Activated CD8-positive, alpha-beta memory T cell treated with anti-CD3 and anti-CD28 coated beads, Interleukin-2, amount 10 ng/mL, durations not matched to agents 7 days and 5 days (primary cell): ENCODE data around the gene BRI3BP. TPM values are rescaled to one million over a fixed set of nuclear protein-coding genes. Genes with fewer than 3 reads are reported as not detected.
"Not testable (repeated sequence)": the region's sequence is repeated elsewhere in the genome, so short reads cannot be mapped to it uniquely, and the experiment has no call there.

Experiments
- ATAC-seq: fragments of 150-1000 bp; cut with Tn5 transposase; one replicate; pipeline ENCODE4 v1.10.0; 2021; ENCODE audit warnings: moderate library complexity
- CTCF ChIA-PET: fragments of 350-600 bp; sonication (Branson Sonifier 250); formaldehyde crosslinking; loops from one replicate; lab custom pipeline; 2021; ENCODE audit warnings: antibody characterized with exemption; lab: Charles Lee
- DNase-seq: peaks from one replicate; pipeline ENCODE4 v3.0.0-alpha.2; 2020
- H3K27ac Mint-ChIP-seq: one replicate; pipeline ENCODE4 v1.8.0; 2021; ENCODE audit warnings: mild to moderate bottlenecking, mixed read lengths
- H3K27me3 Mint-ChIP-seq: one replicate; pipeline ENCODE4 v1.8.0; 2021; ENCODE audit warnings: mixed read lengths
- H3K36me3 Mint-ChIP-seq: one replicate; pipeline ENCODE4 v1.8.0; 2021; ENCODE audit warnings: mild to moderate bottlenecking, mixed read lengths
- H3K4me1 Mint-ChIP-seq: one replicate; pipeline ENCODE4 v1.8.0; 2021; ENCODE audit warnings: mixed read lengths
- H3K4me3 Mint-ChIP-seq: one replicate; pipeline ENCODE4 v1.8.0; 2021; ENCODE audit warnings: mild to moderate bottlenecking, moderate library complexity, mixed read lengths
- H3K9me3 Mint-ChIP-seq: one replicate; pipeline ENCODE4 v1.8.0; 2022; ENCODE audit warnings: low read depth, mixed read lengths
- total RNA-seq, 2 experiments: library from RNA; stranded (reverse); gene quantifications; one replicate each; pipeline ENCODE4 v1.2.3, GENCODE V29; 2021

The BRI3BP gene
- total RNA-seq, 2 experiments from 2014 or later = 21.9 to 25.8 TPM

GRCh38 chr12:125018356-125018755 is 24.9 kb downstream of the BRI3BP start:
- no peak overlapping the region for H3K27ac Mint-ChIP-seq
- no peaks in the 10 kb centered on the region for H3K4me1 Mint-ChIP-seq
- CTCF ChIA-PET = no interaction called here
- H3K9me3 Mint-ChIP-seq = no peaks in the 10 kb centered on the region
- H3K36me3 Mint-ChIP-seq = peaks cover 43% of the 10 kb centered on the region
- no peak for ATAC-seq
- H3K4me3 Mint-ChIP-seq = no peak overlapping the region
- no peak for DNase-seq
- H3K27me3 Mint-ChIP-seq = no peaks in the 10 kb centered on the region

DNA sequence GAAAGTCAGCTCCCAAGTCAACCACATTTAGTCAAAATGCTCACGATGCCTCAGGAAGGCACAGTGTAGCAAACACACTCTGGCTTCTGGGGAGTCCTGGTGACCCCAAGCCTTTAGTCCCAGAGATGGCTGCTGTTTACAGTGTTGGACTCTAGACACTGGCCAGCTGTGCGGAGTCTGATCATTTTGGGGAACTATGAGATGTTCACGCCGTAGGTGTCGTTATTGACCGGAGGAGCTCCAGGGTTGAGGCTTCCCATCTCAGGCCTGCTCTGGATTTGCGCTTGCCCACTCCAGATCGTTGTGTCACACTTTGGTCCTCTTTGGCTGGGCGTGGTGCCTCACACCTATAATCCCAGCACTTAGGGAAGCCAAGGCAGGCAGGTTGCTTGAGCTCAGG is 27.7 kb downstream of the BRI3BP start:
- no peaks in the 10 kb centered on the region for H3K4me1 Mint-ChIP-seq
- ATAC-seq (no peak), DNase-seq (no peak)
- H3K36me3 Mint-ChIP-seq = peaks cover 44% of the 10 kb centered on the region
- H3K27me3 Mint-ChIP-seq = no peaks in the 10 kb centered on the region
- H3K9me3 Mint-ChIP-seq = no peaks in the 10 kb centered on the region
- no peak overlapping the region for H3K27ac Mint-ChIP-seq
- CTCF ChIA-PET = no interaction called here
- H3K4me3 Mint-ChIP-seq = no peak overlapping the region

- no peak overlapping the region for H3K4me3 Mint-ChIP-seq
These were observed 28.3 kb downstream of the BRI3BP start for GRCh38 chr12:125021771-125022170.

DNA sequence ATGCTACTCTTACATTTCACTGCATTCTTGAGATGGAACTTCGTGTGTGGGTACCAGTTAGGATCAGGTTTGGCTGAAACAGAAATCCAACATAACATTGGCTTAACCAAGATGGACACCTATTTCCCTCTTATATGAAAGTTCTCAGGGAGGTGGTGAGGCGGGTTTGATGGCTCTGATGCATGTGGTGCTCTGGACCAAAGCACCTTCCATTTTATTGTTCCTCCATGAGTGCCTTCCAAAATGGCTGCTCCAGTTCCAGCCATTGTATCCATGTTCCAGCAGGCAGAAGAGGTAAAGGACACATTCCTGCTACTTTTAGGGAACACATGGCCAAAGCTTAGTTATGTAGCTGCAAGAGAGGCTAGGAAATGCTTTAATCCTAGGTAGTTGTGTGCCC is 29.6 kb downstream of the BRI3BP start:
- H3K4me1 Mint-ChIP-seq = no peaks in the 10 kb centered on the region
- no peaks in the 10 kb centered on the region for H3K27me3 Mint-ChIP-seq
- H3K36me3 Mint-ChIP-seq = peaks cover 44% of the 10 kb centered on the region
- no peak overlapping the region for H3K4me3 Mint-ChIP-seq
- DNase-seq (no peak), ATAC-seq (no peak)
- H3K27ac Mint-ChIP-seq = no peak overlapping the region
- CTCF ChIA-PET = no interaction called here
- no peaks in the 10 kb centered on the region for H3K9me3 Mint-ChIP-seq

More at GRCh38 chr12:125021771-125022170, 28.3 kb downstream of the BRI3BP start:
- no peak for DNase-seq
- H3K36me3 Mint-ChIP-seq = peaks cover 44% of the 10 kb centered on the region
- CTCF ChIA-PET = no interaction called here
- H3K4me1 Mint-ChIP-seq = no peaks in the 10 kb centered on the region
- no peaks in the 10 kb centered on the region for H3K9me3 Mint-ChIP-seq
- no peak for ATAC-seq
- no peak overlapping the region for H3K27ac Mint-ChIP-seq
- no peaks in the 10 kb centered on the region for H3K27me3 Mint-ChIP-seq

GRCh38 chr12:125024949-125025563 is 31.6 kb downstream of the BRI3BP start:
- DNase-seq = no peak
- no peaks in the 10 kb centered on the region for H3K27me3 Mint-ChIP-seq
- H3K36me3 Mint-ChIP-seq = peaks cover 36% of the 10 kb centered on the region
- no peaks in the 10 kb centered on the region for H3K4me1 Mint-ChIP-seq
- CTCF ChIA-PET = no interaction called here
- H3K4me3 Mint-ChIP-seq = no peak overlapping the region
- no peaks in the 10 kb centered on the region for H3K9me3 Mint-ChIP-seq
- ATAC-seq = no peak
- H3K27ac Mint-ChIP-seq = no peak overlapping the region

- no peaks in the 10 kb centered on the region for H3K9me3 Mint-ChIP-seq
- DNase-seq (no peak), ATAC-seq (no peak)
- H3K36me3 Mint-ChIP-seq = peaks cover 35% of the 10 kb centered on the region
- H3K27ac Mint-ChIP-seq = no peak overlapping the region
- CTCF ChIA-PET = no interaction called here
- H3K4me1 Mint-ChIP-seq = no peaks in the 10 kb centered on the region
- no peak overlapping the region for H3K4me3 Mint-ChIP-seq
- no peaks in the 10 kb centered on the region for H3K27me3 Mint-ChIP-seq
These were observed 32.3 kb downstream of the BRI3BP start for GRCh38 chr12:125025606-125026235.

GRCh38 chr12:125028106-125028505 is 34.7 kb downstream of the BRI3BP start:
- ATAC-seq (no peak), DNase-seq (no peak)
- no peaks in the 10 kb centered on the region for H3K27me3 Mint-ChIP-seq
- peaks cover 22% of the 10 kb centered on the region for H3K36me3 Mint-ChIP-seq
- H3K27ac Mint-ChIP-seq = no peak overlapping the region
- no peaks in the 10 kb centered on the region for H3K4me1 Mint-ChIP-seq
- H3K4me3 Mint-ChIP-seq = no peak overlapping the region
- CTCF ChIA-PET = no interaction called here
- H3K9me3 Mint-ChIP-seq = no peaks in the 10 kb centered on the region

GRCh38 chr12:125029761-125030358 is 36.4 kb downstream of the BRI3BP start:
- CTCF ChIA-PET = interaction anchor here (0.7 kb wide), 1 partner anchor 816 kb away, joined by 3 read pairs; no protein-coding TSS in a partner anchor

DNA sequence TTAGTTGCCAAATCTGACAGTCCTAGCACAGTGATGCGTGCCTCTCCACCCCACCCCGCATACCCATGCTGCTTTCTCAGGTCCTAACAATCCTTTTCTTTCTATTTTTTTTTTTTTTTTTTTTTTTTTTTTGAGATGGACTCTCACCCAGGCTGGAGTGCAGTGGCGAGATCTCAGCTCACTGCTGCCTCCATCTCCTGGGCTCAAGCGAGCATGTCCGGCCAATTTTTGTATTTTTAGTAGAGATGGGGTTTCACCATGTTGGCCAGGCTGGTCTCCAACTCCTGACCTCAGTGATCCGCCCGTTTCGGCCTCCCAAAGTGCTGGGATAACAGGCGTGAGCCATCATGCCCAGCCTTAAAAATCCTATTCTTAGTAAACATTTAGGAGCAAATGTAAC is 38.0 kb downstream of the BRI3BP start:
- H3K27ac Mint-ChIP-seq, CTCF ChIA-PET, H3K4me1 Mint-ChIP-seq, H3K27me3 Mint-ChIP-seq, DNase-seq, H3K9me3 Mint-ChIP-seq, H3K4me3 Mint-ChIP-seq, ATAC-seq: not testable (repeated sequence)
- peaks cover 13% of the 10 kb centered on the region for H3K36me3 Mint-ChIP-seq

More at GRCh38 chr12:125029761-125030358, 36.4 kb downstream of the BRI3BP start:
- H3K4me3 Mint-ChIP-seq = no peak overlapping the region
- H3K27ac Mint-ChIP-seq = no peak overlapping the region
- no peaks in the 10 kb centered on the region for H3K4me1 Mint-ChIP-seq
- H3K9me3 Mint-ChIP-seq = peaks cover under 1% of the 10 kb centered on the region
- no peaks in the 10 kb centered on the region for H3K27me3 Mint-ChIP-seq
- ATAC-seq (no peak), DNase-seq (no peak)
- H3K36me3 Mint-ChIP-seq = peaks cover 19% of the 10 kb centered on the region

DNA sequence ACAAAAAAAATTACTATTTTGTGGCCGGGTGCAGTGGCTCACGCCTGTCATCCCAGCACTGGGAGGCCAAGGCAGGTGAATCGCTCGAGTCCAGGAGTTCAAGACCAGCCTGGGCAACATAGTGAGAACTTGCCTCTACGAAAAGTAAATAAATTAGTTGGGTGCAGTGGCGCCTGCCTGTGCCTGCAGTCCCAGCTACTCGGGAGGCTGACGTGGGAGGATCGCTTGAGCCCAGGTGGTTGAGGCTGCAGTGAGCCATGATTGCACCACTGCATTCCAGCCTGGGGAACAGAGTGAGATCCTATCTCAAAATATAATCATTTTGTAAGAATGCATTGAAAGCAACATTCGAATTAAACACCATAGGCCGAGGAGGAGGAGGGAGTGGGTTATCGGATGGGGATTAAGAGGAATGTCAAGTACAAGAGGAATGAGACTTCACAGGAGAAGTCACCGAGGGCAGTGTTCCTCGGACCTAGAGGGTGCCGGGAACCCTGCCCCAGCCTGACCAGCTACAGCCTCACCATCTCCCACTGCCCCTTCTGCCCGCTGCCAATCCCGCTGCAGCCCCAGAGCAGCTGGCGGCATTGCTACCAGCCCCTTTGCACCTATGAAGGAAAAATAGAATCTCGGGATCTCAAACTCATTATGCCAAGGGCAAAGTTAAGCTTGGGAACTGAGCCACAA is 39.2 kb downstream of the BRI3BP start:
- H3K4me3 Mint-ChIP-seq = no peak overlapping the region
- no peak for ATAC-seq
- peaks cover 11% of the 10 kb centered on the region for H3K36me3 Mint-ChIP-seq
- H3K4me1 Mint-ChIP-seq = no peaks in the 10 kb centered on the region
- no peak overlapping the region for H3K27ac Mint-ChIP-seq
- CTCF ChIA-PET = no interaction called here
- no peaks in the 10 kb centered on the region for H3K27me3 Mint-ChIP-seq
- no peak for DNase-seq
- H3K9me3 Mint-ChIP-seq = peaks cover 3% of the 10 kb centered on the region

- Mint-ChIP-seq H3K4me1 (no peaks in the 10 kb centered on the region), H3K27me3 (no peaks in the 10 kb centered on the region), H3K4me3 (no peak overlapping the region), H3K27ac (no peak overlapping the region), H3K36me3 (peaks cover 9% of the 10 kb centered on the region), H3K9me3 (peaks cover 3% of the 10 kb centered on the region)
- CTCF ChIA-PET = no interaction called here
- DNase-seq = no peak
- no peak for ATAC-seq
These were observed 39.8 kb downstream of the BRI3BP start for GRCh38 chr12:125033288-125033687.

DNA sequence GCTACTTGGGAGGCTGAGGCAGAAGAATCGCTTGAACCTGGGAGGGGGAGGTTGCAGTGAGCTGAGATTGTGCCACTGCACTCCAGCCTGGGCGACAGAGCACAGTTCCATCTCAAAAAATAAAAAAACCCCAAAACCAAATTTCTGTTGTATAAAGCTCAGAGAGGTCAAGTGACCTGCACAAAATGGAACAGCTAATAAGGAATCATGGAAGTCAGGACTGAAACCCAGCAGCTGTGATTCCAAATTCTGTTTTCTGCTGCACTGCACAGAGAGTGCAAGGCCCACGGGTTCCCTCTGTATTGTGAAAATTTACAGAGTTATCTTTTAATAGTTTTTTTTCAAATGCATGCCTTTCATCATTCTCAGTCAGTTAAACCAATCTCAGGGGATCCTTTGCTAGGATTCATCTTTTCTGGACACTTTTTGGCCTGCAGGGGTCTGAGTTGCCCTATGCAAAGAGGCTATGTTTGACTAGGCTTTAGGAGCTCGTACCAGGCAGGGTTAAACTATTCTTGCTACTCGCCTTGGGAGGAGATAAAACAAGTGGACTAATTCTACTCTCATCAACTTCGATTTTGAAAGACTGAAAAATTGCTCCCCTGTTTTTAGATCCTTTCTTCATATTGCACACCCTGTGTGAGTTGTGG is 45.7 kb downstream of the BRI3BP start:
- no peaks in the 10 kb centered on the region for H3K4me1 Mint-ChIP-seq
- DNase-seq = no peak
- H3K27ac Mint-ChIP-seq = no peak overlapping the region
- H3K9me3 Mint-ChIP-seq = peaks cover 3% of the 10 kb centered on the region
- H3K36me3 Mint-ChIP-seq = peaks cover 3% of the 10 kb centered on the region
- no peaks in the 10 kb centered on the region for H3K27me3 Mint-ChIP-seq
- CTCF ChIA-PET = no interaction called here
- no peak for ATAC-seq
- no peak overlapping the region for H3K4me3 Mint-ChIP-seq

GRCh38 chr12:125049093-125049458 is 55.6 kb downstream of the BRI3BP start:
- peak overlapping the region; percentile 78 for H3K27ac Mint-ChIP-seq
- peak overlapping the region; percentile 78 for H3K4me3 Mint-ChIP-seq
- H3K4me1 Mint-ChIP-seq = peaks cover 7% of the 10 kb centered on the region
- ATAC-seq = no peak
- no peaks in the 10 kb centered on the region for H3K36me3 Mint-ChIP-seq
- no peaks in the 10 kb centered on the region for H3K9me3 Mint-ChIP-seq
- CTCF ChIA-PET = interaction anchor here (0.9 to 2.3 kb wide), 4 partner anchors 12 to 109 kb away, joined by 3 to 9 read pairs (median 6); partner anchors contain the start of gene AACS
- no peaks in the 10 kb centered on the region for H3K27me3 Mint-ChIP-seq
- no peak for DNase-seq
